Type B pancreatic cell (in vitro differentiated cells): ENCODE measurements around the gene CLCN1. TPM values are rescaled to one million over a fixed set of nuclear protein-coding genes. Genes with fewer than 3 reads are reported as not detected.

ENCODE experiments used
- DNase-seq: peaks from one replicate; pipeline ENCODE4 v3.0.0; 2021; ENCODE audit warnings: mixed read lengths; ENCODE audit not compliant: unreplicated experiment; ENCODE audit errors: extremely low spot score
- H3K27ac Mint-ChIP-seq: 2 replicates; pipeline ENCODE4 v1.8.0; 2021; ENCODE audit warnings: mild to moderate bottlenecking, mixed read lengths
- H3K27me3 Mint-ChIP-seq: 2 replicates; pipeline ENCODE4 v1.8.0; 2021; ENCODE audit warnings: mixed read lengths
- H3K36me3 Mint-ChIP-seq: 2 replicates; pipeline ENCODE4 v1.8.0; 2021; ENCODE audit warnings: mixed read lengths
- H3K4me1 Mint-ChIP-seq: one replicate; pipeline ENCODE4 v1.8.0; 2021; ENCODE audit warnings: mixed read lengths; ENCODE audit not compliant: unreplicated experiment
- H3K4me3 Mint-ChIP-seq: 2 replicates; pipeline ENCODE4 v1.8.0; 2021; ENCODE audit warnings: mild to moderate bottlenecking, mixed read lengths
- H3K9me3 Mint-ChIP-seq: 2 replicates; pipeline ENCODE4 v1.8.0; 2021; ENCODE audit warnings: mixed read lengths
- CTCF ChIP-seq: fragments of 200-600 bp; sonication (generic); conservative IDR thresholded peaks from 2 replicates; pipeline ENCODE4 v1.5.0; 2021; ENCODE audit warnings: antibody characterized with exemption, mild to moderate bottlenecking
- total RNA-seq: library from RNA; stranded (reverse); gene quantifications from 2 replicates; pipeline ENCODE4 v1.2.1, GENCODE V29; 2021; ENCODE audit warnings: low replicate concordance

Gene CLCN1
- total RNA-seq, 1 donor from 2014 or later: 0.22 TPM

GRCh38 chr7:143347950-143348349 is 32.0 kb downstream of the CLCN1 start:
- Mint-ChIP-seq H3K4me3 (no peak overlapping the region), H3K36me3 (no peaks in the 10 kb centered on the region), H3K9me3 (no peaks in the 10 kb centered on the region), H3K4me1 (peaks cover 13% of the 10 kb centered on the region), H3K27ac (no peak overlapping the region), H3K27me3 (peaks cover 44% of the 10 kb centered on the region)
- no peak for TF ChIP-seq CTCF
- no peak for DNase-seq

- peaks cover 9% of the 10 kb centered on the region for H3K4me1 Mint-ChIP-seq
- no peaks in the 10 kb centered on the region for H3K9me3 Mint-ChIP-seq
Observed at GRCh38 chr7:143351060-143351459, 35.1 kb downstream of the CLCN1 start.

GRCh38 chr7:143351574-143351973 is 35.7 kb downstream of the CLCN1 start:
- no peak for TF ChIP-seq CTCF
- no peaks in the 10 kb centered on the region for H3K9me3 Mint-ChIP-seq
- peaks cover 9% of the 10 kb centered on the region for H3K4me1 Mint-ChIP-seq
- no peaks in the 10 kb centered on the region for H3K36me3 Mint-ChIP-seq
- DNase-seq: no peak
- H3K27me3 Mint-ChIP-seq: peaks cover 37% of the 10 kb centered on the region
- no peak overlapping the region for H3K27ac Mint-ChIP-seq
- H3K4me3 Mint-ChIP-seq: no peak overlapping the region

More at GRCh38 chr7:143351060-143351459, 35.1 kb downstream of the CLCN1 start:
- no peak for TF ChIP-seq CTCF
- peaks cover 42% of the 10 kb centered on the region for H3K27me3 Mint-ChIP-seq
- no peak for DNase-seq
- no peaks in the 10 kb centered on the region for H3K36me3 Mint-ChIP-seq
- no peak overlapping the region for H3K4me3 Mint-ChIP-seq
- no peak overlapping the region for H3K27ac Mint-ChIP-seq

- peak overlapping the region; percentile 46 for H3K27ac Mint-ChIP-seq
- DNase-seq: no peak
- H3K9me3 Mint-ChIP-seq: no peaks in the 10 kb centered on the region
- peaks cover 3% of the 10 kb centered on the region for H3K36me3 Mint-ChIP-seq
- H3K4me3 Mint-ChIP-seq: no peak overlapping the region
- peaks cover 34% of the 10 kb centered on the region for H3K27me3 Mint-ChIP-seq
- no peak for TF ChIP-seq CTCF
- peaks cover 9% of the 10 kb centered on the region for H3K4me1 Mint-ChIP-seq
Observed at GRCh38 chr7:143352531-143353002, 36.7 kb downstream of the CLCN1 start.

GRCh38 chr7:143354376-143354775 is 38.5 kb downstream of the CLCN1 start:
- TF ChIP-seq CTCF: no peak
- no peak for DNase-seq
- H3K36me3 Mint-ChIP-seq: peaks cover 7% of the 10 kb centered on the region
- peaks cover 42% of the 10 kb centered on the region for H3K27me3 Mint-ChIP-seq
- no peak overlapping the region for H3K4me3 Mint-ChIP-seq
- no peak overlapping the region for H3K27ac Mint-ChIP-seq
- H3K9me3 Mint-ChIP-seq: no peaks in the 10 kb centered on the region
- H3K4me1 Mint-ChIP-seq: peaks cover 9% of the 10 kb centered on the region

GRCh38 chr7:143354965-143355364 is 39.1 kb downstream of the CLCN1 start:
- H3K4me3 Mint-ChIP-seq: no peak overlapping the region
- H3K9me3 Mint-ChIP-seq: no peaks in the 10 kb centered on the region
- H3K27ac Mint-ChIP-seq: no peak overlapping the region
- H3K36me3 Mint-ChIP-seq: peaks cover 8% of the 10 kb centered on the region
- H3K27me3 Mint-ChIP-seq: peaks cover 42% of the 10 kb centered on the region
- TF ChIP-seq CTCF: no peak
- no peak for DNase-seq
- peaks cover 9% of the 10 kb centered on the region for H3K4me1 Mint-ChIP-seq
